ENCODE measurements around the gene LYRM2.

DNA sequence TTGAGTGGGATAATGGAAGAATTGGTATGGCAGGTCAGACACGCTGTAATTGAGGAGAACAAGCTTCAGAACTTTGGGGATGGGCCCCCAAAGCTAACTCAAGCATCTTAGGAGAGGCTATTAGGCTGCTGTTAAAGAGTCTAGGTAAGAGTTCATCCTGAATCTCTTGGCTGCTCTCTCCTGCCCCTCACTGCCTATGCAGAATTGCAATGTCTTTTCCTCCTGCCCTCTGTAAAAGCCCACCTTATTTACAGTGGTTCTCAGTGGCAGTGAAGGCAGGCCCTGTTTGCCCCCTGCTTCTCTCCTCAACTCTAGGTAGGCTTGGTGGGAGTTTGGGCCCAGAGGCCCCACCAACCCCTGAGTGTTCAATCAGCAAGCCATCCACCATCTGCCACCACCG, 55.0 kb downstream of the LYRM2 start:
- TF ChIP-seq ZNF610 (tag by site-specific recombination; IDR thresholded peaks at IDR 0.05; ENCODE audit: borderline replicate concordance) (no peak), ZNF24 (tag by site-specific recombination; IDR thresholded peaks at IDR 0.05) (no peak), ZNF404 (tag by site-specific recombination; IDR thresholded peaks at IDR 0.05) (no peak), ZNF16 (tag by site-specific recombination; IDR thresholded peaks at IDR 0.05; ENCODE audit: low read depth) (no peak), ZNF155 (tag by site-specific recombination; IDR thresholded peaks at IDR 0.05) (no peak)
- TF ChIP-seq, protein P1, sequence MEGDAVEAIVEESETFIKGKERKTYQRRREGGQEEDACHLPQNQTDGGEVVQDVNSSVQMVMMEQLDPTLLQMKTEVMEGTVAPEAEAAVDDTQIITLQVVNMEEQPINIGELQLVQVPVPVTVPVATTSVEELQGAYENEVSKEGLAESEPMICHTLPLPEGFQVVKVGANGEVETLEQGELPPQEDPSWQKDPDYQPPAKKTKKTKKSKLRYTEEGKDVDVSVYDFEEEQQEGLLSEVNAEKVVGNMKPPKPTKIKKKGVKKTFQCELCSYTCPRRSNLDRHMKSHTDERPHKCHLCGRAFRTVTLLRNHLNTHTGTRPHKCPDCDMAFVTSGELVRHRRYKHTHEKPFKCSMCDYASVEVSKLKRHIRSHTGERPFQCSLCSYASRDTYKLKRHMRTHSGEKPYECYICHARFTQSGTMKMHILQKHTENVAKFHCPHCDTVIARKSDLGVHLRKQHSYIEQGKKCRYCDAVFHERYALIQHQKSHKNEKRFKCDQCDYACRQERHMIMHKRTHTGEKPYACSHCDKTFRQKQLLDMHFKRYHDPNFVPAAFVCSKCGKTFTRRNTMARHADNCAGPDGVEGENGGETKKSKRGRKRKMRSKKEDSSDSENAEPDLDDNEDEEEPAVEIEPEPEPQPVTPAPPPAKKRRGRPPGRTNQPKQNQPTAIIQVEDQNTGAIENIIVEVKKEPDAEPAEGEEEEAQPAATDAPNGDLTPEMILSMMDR (tag by site-specific recombination; IDR thresholded peaks at IDR 0.05) = no peak
- TF ChIP-seq, protein P2, sequence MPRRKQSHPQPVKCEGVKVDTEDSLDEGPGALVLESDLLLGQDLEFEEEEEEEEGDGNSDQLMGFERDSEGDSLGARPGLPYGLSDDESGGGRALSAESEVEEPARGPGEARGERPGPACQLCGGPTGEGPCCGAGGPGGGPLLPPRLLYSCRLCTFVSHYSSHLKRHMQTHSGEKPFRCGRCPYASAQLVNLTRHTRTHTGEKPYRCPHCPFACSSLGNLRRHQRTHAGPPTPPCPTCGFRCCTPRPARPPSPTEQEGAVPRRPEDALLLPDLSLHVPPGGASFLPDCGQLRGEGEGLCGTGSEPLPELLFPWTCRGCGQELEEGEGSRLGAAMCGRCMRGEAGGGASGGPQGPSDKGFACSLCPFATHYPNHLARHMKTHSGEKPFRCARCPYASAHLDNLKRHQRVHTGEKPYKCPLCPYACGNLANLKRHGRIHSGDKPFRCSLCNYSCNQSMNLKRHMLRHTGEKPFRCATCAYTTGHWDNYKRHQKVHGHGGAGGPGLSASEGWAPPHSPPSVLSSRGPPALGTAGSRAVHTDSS (tag by site-specific recombination; IDR thresholded peaks at IDR 0.05) = no peak

Data from HEK293 (cell line).